GM12874 (cell line): ENCODE data around the gene TYW3.

Source experiments
- CTCF ChIP-seq: IDR thresholded peaks from 2 replicates; pipeline ENCODE4 v1.5.1; 2011; ENCODE audit warnings: low read depth, mild to moderate bottlenecking, control low read depth, low read length, moderate library complexity; ENCODE audit not compliant: insufficient read depth

The TYW3 gene

GRCh38 chr1:74812180-74812541 lies 79.2 kb downstream of the TYW3 start:
- TF ChIP-seq CTCF: no peak
